ENCODE measurements around the gene CHST13. TPM values are rescaled to one million over a fixed set of nuclear protein-coding genes. Genes with fewer than 3 reads are reported as not detected.
"Not testable (repeated sequence)": the region's sequence is repeated elsewhere in the genome, so short reads cannot be mapped to it uniquely, and the experiment has no call there.

Gene CHST13
- total RNA-seq, 1 donor from 2014 or later: 0.20 TPM

DNA sequence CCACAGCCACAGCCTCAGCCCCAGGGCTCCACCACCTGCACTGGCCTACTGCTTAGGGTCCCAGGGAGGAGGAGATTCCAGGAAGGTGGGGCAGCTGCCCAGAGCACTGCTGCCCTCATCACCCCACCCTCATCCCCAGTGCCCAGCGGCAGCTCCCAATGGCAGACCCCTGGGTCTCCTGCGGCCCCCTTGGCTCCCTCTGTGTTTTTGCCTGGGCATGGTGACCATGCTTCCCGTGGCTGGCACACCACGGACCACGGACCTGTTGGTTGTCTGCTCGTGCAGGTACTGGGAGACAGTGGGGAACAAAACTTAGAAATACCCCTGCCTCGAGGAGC lies 2.7 kb downstream of the CHST13 start:
- no peak for DNase-seq

DNA sequence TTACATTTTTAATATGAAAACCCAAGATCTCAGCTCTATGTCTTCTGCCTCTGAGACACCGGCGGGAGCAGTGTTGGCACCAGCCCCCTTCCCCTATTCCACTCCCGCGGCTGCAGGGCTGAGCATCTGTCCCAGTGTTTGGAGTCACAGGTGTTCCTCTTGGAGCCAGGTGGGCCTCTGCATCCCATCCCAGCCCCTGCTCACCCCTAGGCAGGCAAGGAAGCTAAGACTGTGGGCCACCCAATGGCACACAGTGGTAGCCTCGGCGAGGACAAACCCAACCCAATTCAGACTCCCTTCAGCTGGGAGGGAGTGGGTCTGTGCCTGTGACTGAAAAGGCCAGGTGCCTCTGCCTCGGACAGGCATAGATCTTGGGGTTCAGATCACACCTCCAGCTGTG lies 3.1 kb downstream of the CHST13 start:
- no peak for DNase-seq

DNA sequence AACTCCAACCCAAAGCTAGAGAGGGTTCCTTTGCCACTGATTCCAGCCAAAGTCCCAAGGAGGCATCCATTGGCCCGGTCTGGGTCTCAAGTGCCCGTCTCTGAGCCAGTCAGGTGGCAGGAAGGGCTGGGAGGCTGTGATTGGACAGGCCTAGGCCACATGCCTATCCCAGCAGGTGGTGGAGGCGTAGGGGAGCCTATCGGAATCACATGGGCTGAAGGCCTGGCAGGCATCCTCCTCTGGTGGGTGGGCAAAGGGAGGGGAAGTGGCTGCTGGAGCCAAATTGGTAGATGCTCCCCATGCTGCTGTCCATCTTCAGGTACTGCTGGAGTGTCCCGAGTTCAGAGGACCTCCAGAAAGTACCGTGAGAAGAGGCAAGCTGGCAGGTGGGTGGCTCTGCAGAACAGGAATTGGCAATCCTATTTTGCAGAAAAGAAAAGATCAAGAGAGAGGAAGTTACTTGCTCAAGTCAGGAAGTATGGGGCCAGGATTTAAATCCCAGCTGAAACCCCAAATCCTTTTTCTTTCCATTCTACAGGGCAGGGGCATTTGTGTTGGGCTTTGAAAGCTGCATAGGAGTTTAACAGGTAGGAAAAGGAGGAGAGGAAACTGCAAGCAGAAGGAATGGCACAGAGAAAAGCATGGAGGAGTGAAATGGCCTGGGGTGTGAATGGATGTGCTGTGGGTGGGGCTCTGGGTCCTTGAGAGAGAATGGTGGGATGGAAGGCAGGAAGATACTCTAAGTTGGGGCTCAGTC lies 3.7 kb downstream of the CHST13 start:
- no peak for DNase-seq

DNA sequence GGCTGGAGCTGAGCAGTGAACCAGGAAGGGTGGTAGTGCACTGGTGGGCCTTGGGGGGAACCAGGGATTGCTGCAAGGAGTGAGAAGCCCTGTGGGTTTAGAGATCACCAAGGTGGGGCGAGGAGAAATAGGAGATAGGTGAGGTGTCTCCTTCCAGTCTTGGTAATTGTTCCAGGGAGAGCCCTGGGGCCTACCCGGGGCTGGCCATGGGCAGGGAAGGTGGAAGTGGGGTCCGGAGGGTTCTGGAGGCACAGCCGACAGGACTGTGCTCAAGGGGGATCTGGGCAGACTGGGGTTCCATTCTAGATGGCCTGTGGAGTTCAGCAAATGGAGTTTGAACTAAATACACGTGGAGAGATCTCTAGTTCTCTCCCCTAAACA lies 4.5 kb downstream of the CHST13 start:
- no peak for DNase-seq

DNA sequence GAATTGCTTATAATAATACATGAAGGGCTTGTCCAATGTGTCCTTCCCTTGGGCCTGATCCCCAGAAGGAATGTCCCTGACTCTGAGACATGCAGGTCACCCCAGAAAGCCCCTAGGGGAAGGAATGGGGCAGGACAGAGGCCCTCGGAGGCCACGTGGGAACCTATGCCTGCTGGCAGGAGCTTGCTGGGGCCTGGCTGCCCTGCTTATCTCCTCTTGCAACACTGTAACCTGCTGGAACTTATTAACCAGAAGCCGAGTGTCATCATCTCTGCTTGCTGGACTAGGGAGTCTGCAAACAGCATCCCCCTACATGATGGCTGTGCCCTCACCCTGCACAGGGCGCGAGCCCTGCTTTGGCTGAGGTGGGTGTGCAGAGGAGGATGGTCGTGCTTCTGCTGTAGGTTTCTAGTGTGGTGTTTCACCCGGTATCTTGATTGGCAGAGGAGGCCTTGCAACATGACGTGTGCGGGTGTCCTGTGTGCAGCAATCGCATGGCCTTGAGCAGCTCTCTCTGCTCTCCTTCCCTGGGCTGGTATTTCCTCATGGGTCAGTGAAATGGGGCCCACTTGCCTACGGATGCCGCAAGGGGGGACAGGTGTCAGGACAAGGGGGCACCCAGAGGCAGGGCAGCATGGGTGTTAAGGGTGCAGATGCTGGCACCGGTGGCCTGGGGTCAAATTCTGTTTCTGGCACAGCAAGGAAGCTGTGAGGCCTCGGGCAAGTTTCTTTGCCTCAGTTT lies 5.0 kb downstream of the CHST13 start:
- DNase-seq: no peak

DNA sequence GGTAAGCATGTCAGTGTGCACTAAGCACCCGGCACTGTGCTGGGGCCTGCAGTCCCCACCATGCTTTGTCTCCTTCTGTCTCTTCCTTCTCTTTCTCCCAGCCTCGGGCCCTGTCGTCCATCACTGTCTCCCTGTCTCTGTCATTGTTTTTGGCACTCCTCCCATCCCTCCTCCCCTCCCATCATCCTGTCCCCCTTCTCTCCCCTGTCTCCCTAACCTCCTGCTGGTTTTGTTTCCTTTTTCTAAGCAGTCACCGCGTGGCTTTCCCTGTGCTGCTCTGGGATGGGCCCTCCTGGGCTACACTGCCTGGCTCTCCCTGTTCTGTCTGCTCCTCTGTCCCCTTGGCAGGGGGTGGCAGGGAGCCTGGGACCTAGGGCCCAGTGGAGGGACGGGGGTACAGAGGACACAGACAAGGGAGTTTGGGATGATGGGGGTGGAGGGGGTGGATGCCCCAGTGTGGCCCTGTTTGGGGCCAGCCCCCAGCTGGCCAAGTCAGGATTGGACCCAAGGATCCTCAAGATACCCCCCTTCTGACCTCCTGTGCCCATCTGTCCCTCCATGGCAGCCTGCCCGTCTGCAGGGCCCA lies 5.7 kb downstream of the CHST13 start:
- DNase-seq: no peak

DNA sequence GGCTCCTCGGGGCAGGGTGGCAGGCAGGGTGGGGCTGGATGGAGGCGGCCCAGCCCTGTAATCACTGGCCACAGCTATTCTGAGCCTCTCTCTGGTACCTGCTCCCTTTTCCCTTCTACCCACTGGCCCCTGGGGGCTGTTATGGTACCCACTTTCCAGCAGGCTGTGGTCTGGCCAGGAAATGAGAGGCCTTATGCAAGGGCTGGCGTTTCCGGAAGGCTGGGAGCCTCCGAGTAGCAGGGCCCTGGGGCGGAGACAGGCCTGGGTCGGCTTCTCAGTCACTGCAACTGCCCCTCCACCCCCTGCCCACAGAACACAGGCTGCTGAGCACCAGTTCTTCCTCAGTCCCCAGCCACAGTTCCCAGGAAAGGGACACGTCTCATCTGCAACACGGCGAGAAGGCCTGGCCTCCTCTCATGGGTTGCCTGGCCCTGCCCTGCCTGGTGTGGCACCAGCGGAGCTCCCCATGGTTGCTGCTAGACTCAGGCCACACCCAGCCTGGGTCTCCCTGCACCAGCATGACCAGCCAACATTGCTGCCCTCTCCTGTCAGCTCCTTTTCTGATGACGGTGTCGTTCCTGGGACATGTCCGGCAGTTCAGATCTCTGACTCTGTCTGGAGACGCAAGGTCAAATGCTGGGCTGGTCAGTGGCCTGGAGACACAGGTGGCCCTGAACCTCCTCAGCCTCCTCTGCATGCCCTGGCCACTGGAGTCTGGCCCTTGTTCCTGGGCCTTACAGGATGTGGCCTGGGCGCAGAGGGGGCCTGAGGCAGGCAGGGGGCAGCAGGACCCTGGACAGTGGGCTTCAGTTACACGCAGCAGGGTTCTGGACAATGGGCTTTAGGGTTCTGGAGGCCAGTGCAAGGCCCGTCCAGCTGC lies 6.5 kb downstream of the CHST13 start:
- DNase-seq: no peak

DNA sequence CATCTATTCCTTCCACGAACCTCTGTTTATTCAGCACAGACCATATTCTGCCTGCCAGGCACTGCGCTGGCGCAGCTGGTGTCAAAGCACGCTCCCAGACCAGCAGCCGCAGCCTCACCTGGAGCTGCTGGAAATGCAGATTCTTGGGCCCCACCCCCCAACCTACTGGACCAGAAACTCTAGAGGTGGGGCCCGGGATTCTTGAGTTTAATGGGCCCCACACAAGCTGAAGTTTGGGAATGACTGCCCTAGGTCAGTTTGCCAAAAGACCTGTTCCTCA lies 7.0 kb downstream of the CHST13 start:
- DNase-seq: no peak

DNA sequence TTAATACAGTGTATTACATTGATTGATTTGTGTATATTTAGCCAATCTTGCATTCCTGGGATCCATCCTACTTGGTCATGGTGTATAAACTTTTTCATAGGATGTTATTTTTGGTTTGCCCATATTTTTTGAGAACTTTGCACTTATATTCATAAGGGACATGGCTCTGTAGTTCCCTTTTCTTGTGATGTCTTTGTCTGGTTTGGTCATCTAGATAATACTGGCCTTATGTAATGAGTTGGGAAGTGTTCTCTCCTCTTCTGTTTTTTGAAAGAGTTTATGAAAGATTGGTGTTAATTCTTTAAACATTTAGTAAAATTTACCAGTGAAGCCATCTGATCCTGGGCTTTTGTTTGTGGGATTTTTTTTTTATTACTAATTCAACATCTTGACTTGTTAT lies 9.6 kb downstream of the CHST13 start:
- no peak for DNase-seq

DNA sequence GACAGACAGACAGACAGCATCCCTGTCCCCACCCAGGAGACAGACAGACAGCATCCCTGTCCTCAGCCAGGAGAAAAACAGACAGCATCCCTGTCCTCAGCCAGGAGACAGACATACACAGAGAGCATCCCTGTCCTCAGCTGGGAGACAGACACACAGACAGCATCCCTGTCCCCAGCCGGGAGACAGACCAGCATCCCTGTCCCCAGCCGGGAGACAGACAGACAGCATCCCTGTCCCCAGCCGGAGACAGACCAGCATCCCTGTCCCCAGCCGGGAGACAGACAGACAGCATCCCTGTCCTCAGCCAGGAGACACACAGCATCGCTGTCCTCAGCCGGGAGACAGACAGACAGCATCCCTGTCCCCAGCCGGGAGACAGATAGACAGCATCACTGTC lies 10.8 kb downstream of the CHST13 start:
- DNase-seq: not testable (repeated sequence)

DNA sequence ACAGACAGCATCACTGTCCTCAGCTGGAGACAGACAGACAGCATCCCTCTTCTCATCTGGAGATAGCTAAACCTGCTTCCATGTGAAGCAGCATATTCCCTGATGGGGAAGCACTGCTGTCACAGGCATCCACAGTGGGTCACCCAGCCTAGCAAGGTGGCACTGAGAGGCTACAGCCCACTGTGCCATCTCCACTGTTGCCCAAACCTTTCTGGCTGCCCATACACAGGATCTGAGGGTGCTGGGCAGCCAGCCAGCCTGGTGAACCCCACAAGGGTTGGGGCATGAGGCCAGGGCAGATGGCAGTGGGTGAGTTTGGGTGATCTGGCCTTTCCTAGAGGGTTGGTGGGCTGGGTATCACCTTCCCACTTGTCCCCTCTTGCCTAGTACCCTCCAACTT lies 11.7 kb downstream of the CHST13 start:
- DNase-seq: no peak

DNA sequence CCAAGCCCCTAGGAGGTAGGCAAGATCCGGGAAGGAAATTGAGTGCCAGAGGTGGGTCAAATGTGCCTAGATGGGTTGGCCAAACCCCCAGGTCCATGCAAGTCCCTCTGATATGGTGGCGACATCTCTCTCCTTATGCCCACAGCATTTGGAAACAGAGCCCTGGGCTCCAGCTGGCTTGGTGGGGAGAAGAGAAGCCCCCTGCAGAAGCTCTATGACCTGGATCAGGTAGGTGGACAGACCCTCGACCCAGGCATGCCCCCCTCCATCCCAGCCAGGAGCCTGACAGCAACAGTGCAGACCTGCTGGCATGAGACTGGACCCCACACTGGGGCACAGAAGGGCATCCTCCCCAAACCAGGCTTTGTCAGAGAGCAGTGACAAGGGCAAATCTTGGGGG lies 12.2 kb downstream of the CHST13 start:
- DNase-seq: no peak

DNA sequence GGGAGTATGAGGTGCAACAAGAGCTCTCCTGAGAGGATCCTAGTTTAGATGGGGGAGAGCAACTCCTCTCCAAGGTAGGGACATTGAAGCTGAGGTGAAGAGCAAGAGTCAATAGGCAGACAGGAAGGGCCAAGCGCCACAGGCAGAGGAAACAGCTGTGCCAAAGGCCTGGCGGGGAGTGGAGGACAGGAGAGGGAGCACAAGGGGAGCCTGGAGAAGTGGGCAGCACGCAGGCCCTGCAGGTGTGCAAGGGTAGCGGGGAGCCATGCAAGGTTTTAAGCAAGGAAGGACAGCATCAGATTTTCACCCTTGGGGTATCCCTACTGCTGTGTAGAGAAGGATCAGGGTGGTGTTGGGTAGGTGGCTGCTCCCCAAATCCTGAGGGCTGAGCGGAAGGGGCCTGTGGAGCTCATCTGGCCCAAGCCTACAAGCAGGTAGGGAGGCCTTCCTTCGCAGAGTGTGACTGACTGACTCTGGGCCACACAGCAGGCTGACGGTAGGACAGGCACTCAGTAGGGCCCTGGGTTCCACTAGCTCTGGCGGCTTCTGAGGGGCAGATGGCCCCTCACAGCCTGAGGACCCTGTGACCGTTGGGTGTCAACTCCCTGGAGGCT lies 13.3 kb downstream of the CHST13 start:
- DNase-seq: no peak

DNA sequence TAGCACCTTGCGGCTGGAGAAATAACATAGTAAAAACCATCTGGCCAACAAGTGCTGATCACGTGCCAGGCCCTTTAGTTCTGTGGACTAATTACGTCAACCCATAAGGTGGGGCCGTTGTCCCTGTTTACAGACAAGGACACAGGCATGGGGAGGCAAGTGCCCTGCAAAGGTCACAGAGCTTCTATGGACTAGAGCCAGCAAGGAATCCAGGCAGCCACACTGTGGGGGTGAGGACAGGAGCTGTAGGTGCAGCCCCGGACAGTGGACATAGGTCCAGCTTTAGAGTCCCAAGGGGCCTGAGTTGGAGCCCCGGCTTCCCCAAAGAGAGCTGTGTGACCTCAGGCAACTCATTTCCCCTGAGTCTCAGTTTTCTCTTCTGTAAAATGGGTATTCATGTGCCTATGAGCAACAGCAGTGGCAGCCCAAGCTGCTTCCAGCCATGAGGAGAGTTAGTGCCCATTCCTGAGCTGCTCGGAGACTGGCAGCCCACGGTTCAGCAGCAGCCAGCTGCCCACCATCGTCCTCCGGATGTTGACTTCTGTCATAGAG lies 13.9 kb downstream of the CHST13 start:
- DNase-seq: no peak

DNA sequence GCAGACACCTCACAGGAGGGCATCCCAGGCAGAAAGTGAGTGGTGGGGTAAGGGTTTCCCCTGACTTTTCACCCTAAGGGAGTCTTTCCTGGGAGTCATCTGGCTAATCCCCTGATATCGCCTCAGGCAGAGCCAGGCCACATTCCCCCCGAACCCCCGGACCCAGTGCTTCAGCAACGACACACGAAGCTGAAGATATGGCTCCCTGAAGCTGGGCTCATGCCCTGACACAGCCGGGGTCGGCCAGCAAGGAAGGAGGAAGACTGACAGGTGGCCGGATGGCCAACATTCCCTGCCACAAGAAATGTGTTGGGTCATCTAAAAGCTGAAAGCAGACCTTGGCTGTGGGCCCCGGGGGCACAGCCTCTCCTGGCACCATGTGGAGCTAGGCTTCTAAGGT lies 14.4 kb downstream of the CHST13 start:
- no peak for DNase-seq

DNA sequence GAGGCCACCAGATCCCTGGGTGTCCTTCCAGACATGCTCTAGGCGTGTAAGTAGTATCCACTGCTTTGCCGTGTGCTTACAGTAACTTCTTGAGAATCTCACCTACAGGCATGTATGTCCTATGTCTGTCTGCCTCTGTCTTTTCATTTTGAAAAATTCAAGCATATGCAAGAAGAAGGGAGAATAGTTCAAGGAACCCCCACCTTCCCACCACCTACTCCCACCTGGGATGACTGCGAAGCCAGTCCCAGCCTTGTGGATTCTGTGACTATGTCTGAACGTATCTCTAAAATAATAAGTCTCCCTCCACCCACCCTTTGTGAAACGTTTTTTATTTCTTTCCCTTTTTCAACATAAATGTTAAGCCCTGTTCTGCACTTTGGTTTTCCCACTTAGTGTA lies 15.0 kb downstream of the CHST13 start:
- no peak for DNase-seq

DNA sequence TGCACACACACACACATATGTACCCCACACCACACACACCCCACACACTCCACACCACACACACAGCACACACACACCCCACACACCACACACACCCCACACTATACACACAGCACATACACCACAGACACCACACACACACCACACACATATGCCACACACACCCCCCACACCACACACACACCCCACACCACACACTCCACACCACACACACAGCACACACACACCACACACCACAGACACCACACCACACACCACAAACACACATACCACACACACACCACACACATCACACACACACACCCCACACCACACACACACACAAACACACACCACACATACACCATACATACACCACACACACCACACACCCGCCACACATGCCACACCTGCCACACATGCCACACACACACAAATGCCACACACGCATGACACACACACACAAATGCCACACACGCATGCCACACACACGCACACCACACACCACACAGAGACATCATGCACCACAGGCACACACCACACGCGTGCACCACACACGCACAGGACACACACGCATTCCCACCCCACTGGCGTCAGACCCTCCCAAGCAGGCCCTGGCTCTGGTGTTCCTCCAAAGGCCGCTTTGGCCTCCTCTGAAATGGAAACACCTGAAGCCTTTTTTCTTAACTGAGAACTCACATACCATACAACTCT lies 15.7 kb downstream of the CHST13 start:
- DNase-seq: no peak

DNA sequence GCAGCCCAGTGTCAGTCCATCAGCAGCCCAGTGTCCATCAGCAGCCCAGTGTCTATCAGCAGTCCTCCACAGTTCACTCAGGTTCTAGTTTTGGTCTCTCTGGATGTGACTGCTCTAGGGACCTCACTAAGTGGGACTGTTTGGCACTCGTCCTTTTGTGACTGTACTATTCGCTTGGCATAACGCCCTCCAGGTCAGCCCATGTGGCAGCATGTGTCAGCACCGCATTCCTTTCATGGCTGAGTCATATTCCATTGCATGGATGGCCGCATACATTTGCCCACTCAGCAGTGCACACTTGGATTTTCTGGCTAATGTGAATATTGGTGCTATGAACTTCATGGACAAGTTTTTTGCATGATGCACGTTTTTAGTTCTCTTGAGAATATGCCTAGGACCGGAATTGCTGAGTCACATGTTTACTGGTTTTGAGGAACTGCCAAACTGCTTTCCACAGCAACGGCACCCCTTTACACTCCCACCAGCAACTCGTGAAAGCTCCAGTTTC lies 16.4 kb downstream of the CHST13 start:
- DNase-seq: peak; percentile 5

DNA sequence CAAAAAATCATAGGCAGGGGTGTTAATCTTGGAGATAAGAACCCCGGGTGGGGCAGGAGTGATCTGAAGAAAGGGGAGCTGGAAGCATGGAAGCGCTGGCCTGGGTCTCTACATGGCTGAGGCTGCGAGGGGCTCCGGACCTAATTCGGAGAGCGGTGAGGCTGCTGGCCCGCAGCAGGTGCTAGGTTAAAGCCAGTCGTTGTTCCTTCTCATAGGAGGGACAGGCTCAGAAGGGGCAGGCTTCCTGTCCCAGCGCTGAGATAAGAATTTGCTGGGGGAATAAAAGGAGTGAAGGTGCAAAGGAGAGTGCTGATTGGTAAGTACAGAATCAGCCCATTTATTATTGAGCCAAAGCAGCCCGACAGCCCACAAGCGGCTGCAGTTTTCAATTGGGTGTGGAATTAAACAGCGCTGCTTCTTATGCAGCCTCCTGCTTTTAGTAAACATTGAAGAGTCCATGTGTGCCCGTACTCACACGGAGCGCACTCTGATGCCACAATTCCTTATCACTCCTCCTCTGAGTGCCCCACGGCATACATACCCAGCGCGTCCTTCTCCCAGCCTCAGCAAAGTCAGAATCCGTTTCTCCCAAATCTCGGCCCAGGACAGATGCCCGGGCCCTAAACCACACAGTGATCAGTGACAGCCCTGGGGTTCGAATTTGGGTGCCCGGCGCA lies 17.1 kb downstream of the CHST13 start:
- DNase-seq: no peak

DNA sequence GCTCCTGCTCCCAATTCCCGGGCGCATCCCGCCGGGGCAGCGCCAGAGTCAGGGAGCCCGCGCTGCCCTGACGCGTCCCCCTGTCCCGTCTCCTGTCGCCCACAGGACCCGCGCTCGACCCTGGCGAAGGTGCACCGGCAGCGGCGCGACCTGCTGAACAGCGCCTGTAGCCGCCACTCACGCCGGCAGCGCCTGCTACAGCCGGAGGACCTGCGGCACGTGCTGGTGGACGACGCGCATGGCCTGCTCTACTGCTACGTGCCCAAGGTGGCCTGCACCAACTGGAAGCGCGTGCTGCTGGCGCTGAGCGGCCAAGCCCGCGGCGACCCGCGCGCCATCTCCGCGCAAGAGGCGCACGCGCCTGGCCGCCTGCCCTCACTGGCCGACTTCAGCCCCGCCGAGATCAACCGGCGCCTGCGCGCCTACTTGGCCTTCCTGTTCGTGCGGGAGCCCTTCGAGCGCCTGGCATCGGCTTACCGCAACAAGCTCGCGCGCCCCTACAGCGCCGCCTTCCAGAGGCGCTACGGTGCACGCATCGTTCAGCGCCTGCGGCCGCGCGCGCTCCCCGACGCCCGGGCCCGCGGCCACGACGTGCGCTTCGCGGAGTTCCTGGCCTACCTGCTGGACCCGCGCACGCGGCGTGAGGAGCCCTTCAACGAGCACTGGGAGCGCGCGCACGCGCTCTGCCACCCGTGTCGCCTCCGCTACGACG lies 17.8 kb downstream of the CHST13 start:
- no peak for DNase-seq
